ENCODE measurements around the gene BEND3.

DNA sequence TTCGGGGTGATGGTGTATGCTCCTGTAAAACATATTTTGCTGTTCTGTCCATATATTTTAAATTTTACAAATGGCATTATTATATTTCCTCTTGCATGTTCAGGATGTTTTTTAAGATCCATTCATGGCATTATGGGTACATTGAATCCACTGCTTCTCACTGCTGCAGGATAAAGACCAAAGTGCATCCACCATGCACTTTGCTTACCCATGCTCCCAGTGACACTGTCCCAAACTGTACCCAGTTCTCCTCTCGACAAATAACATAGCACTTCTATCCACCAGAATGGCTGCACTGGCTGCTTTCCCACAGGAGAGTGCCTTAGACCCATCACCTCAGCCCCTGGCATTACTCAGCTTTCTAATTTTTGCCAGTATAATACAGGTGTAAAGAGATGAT is 57.6 kb downstream of the BEND3 start:
- TF ChIP-seq EZH2 (IDR thresholded peaks at IDR 0.05; ENCODE audit: insufficient read depth, low read length): no peak
- TF ChIP-seq CTCF (IDR thresholded peaks at IDR 0.05; ENCODE audit: insufficient read depth, low read depth, low read length): no peak
